ENCODE results near the gene ING3.

Gene ING3

DNA sequence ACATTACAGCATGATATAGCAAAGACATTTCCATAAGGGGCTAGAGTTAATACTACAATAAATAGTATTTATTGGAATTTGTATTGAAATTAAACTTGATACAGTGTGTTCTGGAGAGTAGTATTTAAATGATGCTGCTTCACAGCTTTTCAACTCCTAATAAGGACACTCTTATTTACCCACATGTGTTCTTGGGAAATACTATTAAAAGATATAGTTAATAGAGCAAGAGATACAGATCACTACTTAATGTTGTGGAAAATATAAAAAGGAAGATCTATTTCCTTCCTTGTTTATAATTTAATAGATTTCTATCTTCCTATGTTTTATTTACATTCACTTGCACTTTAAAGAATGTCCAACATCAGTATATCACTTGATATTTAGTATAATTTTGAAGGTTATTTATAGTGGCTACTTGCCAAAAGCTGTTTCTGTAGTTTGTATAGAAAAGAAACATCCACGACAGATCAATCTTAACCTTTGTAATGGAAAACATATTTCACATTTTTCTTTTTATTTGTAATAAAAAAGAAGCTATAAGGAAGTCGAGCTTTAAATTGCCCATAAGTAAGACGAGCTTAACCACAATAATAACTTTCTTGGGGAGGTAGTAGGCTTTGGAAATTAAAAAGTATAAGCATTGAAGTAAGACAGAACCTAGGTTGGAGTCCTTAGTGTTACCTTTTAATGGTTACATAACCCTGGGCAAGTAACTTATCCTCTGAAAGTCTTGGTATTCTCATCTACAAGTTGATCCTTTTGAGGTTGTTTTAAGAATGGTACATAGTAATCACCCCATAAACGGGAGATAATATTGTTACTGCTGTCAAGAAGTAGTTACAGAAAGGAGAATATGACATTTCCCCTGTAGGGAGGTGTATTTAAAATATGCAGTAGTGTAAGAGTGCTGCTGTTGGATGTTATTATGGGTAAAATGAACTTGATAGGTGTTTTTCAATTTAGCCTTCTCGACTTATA, 70.7 kb downstream of the ING3 start:
- no peak for TF ChIP-seq CTCF (IDR thresholded peaks at IDR 0.05; ENCODE audit: low read depth, low read length)

GRCh38 chr7:121023194-121023593, 72.6 kb downstream of the ING3 start:
- no peak overlapping the region for H3K4me3 ChIP-seq (ENCODE audit: low read depth, low read length)
- no peak for TF ChIP-seq CTCF (IDR thresholded peaks at IDR 0.05; ENCODE audit: low read depth, low read length)

More for the DNA sequence above, 70.7 kb downstream of the ING3 start:
- no peak overlapping the region for H3K4me3 ChIP-seq (ENCODE audit: low read depth, low read length)

GRCh38 chr7:121023683-121024511, 73.3 kb downstream of the ING3 start:
- H3K4me3 ChIP-seq (ENCODE audit: low read depth, low read length), result peak overlapping the region; percentile 13; the same call in 1 of the 2 replicates
- no peak for TF ChIP-seq CTCF (IDR thresholded peaks at IDR 0.05; ENCODE audit: low read depth, low read length)

DNA sequence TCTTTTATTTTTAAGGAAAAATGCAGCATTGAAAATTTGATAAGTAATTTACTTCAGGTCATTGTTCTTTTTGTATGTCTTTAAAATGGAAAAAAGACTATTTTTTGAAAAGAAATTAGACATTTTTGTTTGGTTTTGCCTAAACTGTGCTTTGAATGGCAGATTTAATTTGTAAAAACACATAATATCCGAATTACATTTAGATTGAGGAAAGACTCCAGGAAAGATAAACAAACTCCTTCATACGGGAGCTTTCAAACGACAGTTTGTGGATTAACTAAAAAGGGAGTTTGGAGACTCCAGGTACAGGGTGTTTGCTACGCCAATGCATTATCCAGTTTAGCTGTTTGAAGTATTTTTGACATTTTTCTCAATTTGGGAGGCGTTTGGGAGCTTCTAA, 74.0 kb downstream of the ING3 start:
- no peak for TF ChIP-seq CTCF (IDR thresholded peaks at IDR 0.05; ENCODE audit: low read depth, low read length)
- H3K4me3 ChIP-seq (ENCODE audit: low read depth, low read length), result no peak overlapping the region

DNA sequence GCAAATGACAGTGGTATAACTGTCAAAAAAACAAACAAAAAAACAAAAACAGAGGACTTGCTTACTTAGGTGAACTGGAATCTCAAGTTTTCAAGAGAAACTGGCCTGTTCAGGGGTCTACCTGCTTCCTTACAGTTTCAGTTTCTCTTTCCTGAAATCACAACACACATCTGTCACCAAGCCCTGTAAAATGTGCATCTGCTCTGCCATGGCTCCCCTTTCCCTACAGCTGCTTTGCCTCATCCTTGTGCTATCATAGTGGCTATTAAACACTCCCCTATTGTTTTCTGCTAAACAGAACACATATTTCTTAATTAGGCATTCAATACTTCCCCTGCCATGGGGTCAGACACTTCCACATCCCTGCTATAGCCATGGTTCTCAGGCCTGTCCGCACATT, 75.6 kb downstream of the ING3 start:
- H3K4me3 ChIP-seq (ENCODE audit: low read depth, low read length), result no peak overlapping the region
- TF ChIP-seq CTCF (IDR thresholded peaks at IDR 0.05; ENCODE audit: low read depth, low read length), result no peak

DNA sequence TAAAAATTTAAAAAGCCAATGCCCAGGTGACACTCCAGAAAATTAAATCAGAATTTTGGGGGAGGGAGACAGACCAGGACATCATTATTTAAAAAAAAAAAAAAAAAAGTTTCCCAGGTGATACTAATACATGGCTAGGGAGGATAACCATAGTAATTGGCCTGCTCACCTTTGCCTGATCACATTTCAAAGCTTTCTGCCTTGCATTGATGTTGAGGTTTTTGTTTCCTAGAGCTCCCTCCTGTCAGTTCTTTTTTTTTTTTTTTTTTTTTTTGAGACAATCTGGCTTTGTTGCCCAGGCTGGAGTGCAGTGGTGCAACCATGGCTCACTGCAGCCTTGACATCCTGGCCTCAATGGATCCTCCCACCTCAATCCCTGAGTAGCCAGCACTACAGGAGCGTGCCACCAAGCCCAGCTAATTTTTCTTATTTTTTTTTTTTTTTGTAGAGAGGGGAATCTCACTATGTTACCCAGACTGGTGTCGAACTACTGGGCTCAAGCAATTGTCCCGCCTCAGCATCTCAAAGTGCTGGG, 76.1 kb downstream of the ING3 start:
- no peak for TF ChIP-seq CTCF (IDR thresholded peaks at IDR 0.05; ENCODE audit: low read depth, low read length)
- no peak overlapping the region for H3K4me3 ChIP-seq (ENCODE audit: low read depth, low read length)
